ENCODE data around the gene TCP10L.
"Not testable (repeated sequence)": the region's sequence is repeated elsewhere in the genome, so short reads cannot be mapped to it uniquely, and the experiment has no call there.

The TCP10L gene

GRCh38 chr21:32585042-32585710, at the start of gene TCP10L:
Gene TCP10L, minus strand, starts transcription at chr21:32585523. Its CDS starts 1,219 bp downstream, at chr21:32584304.
- no peak for DNase-seq (ENCODE audit: low read depth in 2 of 2)

GRCh38 chr21:32626621-32627196, 41.4 kb upstream of the TCP10L start:
- DNase-seq (ENCODE audit: low read depth in 2 of 2) = no peak

GRCh38 chr21:32618218-32618617, 32.9 kb upstream of the TCP10L start:
- DNase-seq (ENCODE audit: low read depth in 2 of 2) = not testable (repeated sequence)

GRCh38 chr21:32613436-32614043, 28.2 kb upstream of the TCP10L start:
- DNase-seq (ENCODE audit: low read depth in 2 of 2) = no peak

- no peak for DNase-seq (ENCODE audit: low read depth in 2 of 2)
These were observed 27.6 kb upstream of the TCP10L start for GRCh38 chr21:32612999-32613337.

GRCh38 chr21:32612075-32612998, 27.0 kb upstream of the TCP10L start, which contains the start of gene CFAP298:
Gene CFAP298, minus strand, starts transcription at chr21:32612377. Its CDS starts 134 bp downstream, at chr21:32612243.
- DNase-seq (ENCODE audit: low read depth in 2 of 2) = peak; percentile 84 to 86

- DNase-seq (ENCODE audit: low read depth in 2 of 2) = no peak
These were observed 26.2 kb upstream of the TCP10L start for GRCh38 chr21:32611471-32611997.

GRCh38 chr21:32610940-32611339, 25.6 kb upstream of the TCP10L start:
- not testable (repeated sequence) for DNase-seq (ENCODE audit: low read depth in 2 of 2)

GRCh38 chr21:32608851-32609250, 23.5 kb upstream of the TCP10L start:
- no peak for DNase-seq (ENCODE audit: low read depth in 2 of 2)

GRCh38 chr21:32605469-32605868, 20.1 kb upstream of the TCP10L start:
- DNase-seq (ENCODE audit: low read depth in 2 of 2) = no peak

GRCh38 chr21:32604464-32604863, 19.1 kb upstream of the TCP10L start:
- DNase-seq (ENCODE audit: low read depth in 2 of 2) = no peak

- DNase-seq (ENCODE audit: low read depth in 2 of 2) = no peak
These were observed 17.8 kb upstream of the TCP10L start for GRCh38 chr21:32603131-32603530.

- no peak for DNase-seq (ENCODE audit: low read depth in 2 of 2)
These were observed 16.8 kb upstream of the TCP10L start for GRCh38 chr21:32602099-32602498.

- DNase-seq (ENCODE audit: low read depth in 2 of 2) = no peak
These were observed 14.2 kb upstream of the TCP10L start for GRCh38 chr21:32599526-32599925.

- DNase-seq (ENCODE audit: low read depth in 2 of 2) = no peak
These were observed 13.8 kb upstream of the TCP10L start for GRCh38 chr21:32599091-32599490.

GRCh38 chr21:32597205-32597604, 11.9 kb upstream of the TCP10L start:
- DNase-seq (ENCODE audit: low read depth in 2 of 2) = peak; percentile 32 to 44

GRCh38 chr21:32595431-32595830, 10.1 kb upstream of the TCP10L start:
- no peak for DNase-seq (ENCODE audit: low read depth in 2 of 2)

GRCh38 chr21:32593690-32594089, 8.4 kb upstream of the TCP10L start:
- DNase-seq (ENCODE audit: low read depth in 2 of 2) = no peak

GRCh38 chr21:32592929-32593502, 7.7 kb upstream of the TCP10L start:
- no peak for DNase-seq (ENCODE audit: low read depth in 2 of 2)

GRCh38 chr21:32590130-32590529, 4.8 kb upstream of the TCP10L start:
- DNase-seq (ENCODE audit: low read depth in 2 of 2) = no peak

GRCh38 chr21:32587651-32588050, 2.3 kb upstream of the TCP10L start:
- no peak for DNase-seq (ENCODE audit: low read depth in 2 of 2)

Data from fibroblast of skin of left quadriceps (primary cell).